HCT116 (cell line): ENCODE data around the gene PHPT1. TPM values are rescaled to one million over a fixed set of nuclear protein-coding genes. Genes with fewer than 3 reads are reported as not detected.

Source experiments
- ATAC-seq: fragments of 200-7000 bp; cut with Tn5 transposase; 2 replicates; pipeline ENCODE4 v1.9.1; 2020; ENCODE audit warnings: mild to moderate bottlenecking, moderate library complexity
- BruUV-seq: library from RNA; stranded (reverse); fragments of 400-500 nt; replicated peaks from 2 replicates; lab custom pipeline; 2021; lab: Mats Ljungman, UMichigan
- CTCF ChIA-PET: fragments of 300-600 bp; sonication (Branson Sonifier 250); formaldehyde crosslinking; loops from one replicate; lab custom pipeline; 2021; ENCODE audit warnings: antibody characterized with exemption; lab: Charles Lee
- POLR2A ChIA-PET: fragments of 300-600, 350-600 bp; sonication (Branson Sonifier 250); formaldehyde crosslinking; loops from one replicate; lab custom pipeline; 2021; ENCODE audit warnings: antibody characterized with exemption; lab: Charles Lee
- RAD21 ChIA-PET, 2 experiments: fragments of 300-600 bp; sonication (Branson Sonifier 250); formaldehyde crosslinking; loops; one replicate each; lab custom pipeline; 2023; ENCODE audit warnings: low total read pairs in 2 of 2; ENCODE audit not compliant: uncharacterized antibody in 2 of 2, unreplicated experiment in 2 of 2, low non-redundant PET in 1 of 2; lab: Charles Lee
- DNase-seq: peaks from one replicate; pipeline ENCODE4 v3.0.0-alpha.2; 2010; ENCODE audit warnings: low read depth, low spot score
- H2AFZ ChIP-seq: fragments of 200-600 bp; shearing (Covaris generic), sonication (generic); 2 replicates; pipeline ENCODE4 v1.6.1; 2017; ENCODE audit warnings: low read depth, mixed run types, mixed read lengths, antibody characterized with exemption, low read length; ENCODE audit not compliant: poor library complexity, severe bottlenecking
- H3K27ac ChIP-seq: 2 replicates; pipeline ENCODE4 v1.5.1; 2012; ENCODE audit warnings: low read depth, low read length
- H3K27me3 ChIP-seq: fragments of 200-600 bp; sonication (generic); 2 replicates; pipeline ENCODE4 v1.6.1; 2016; ENCODE audit warnings: mixed run types, low read length, mixed read lengths; ENCODE audit not compliant: insufficient read depth
- H3K36me3 ChIP-seq, 2 experiments: fragments of 200-500 bp in 1 of 2; fragments of 200-600 bp in 1 of 2; sonication (Bioruptor generic) in 1 of 2; sonication (generic) in 1 of 2; 2 replicates each; pipeline versions ENCODE4 v1.5.1 to v1.6.1; 2014 to 2016; ENCODE audit warnings: low read length in 2 of 2, inconsistent platforms in 1 of 2, mixed read lengths in 1 of 2, mixed run types in 1 of 2; ENCODE audit not compliant: insufficient read depth in 2 of 2, control insufficient read depth in 1 of 2
- H3K4me1 ChIP-seq, 2 experiments: fragments of 200-600 bp in 1 of 2; sonication (generic) in 1 of 2; 2 replicates each; pipeline versions ENCODE4 v1.5.1 to v1.6.1; 2012 to 2017; ENCODE audit warnings: low read length in 2 of 2, inconsistent platforms in 1 of 2, mild to moderate bottlenecking in 1 of 2, mixed read lengths in 1 of 2, mixed run types in 1 of 2, moderate library complexity in 1 of 2; ENCODE audit not compliant: insufficient read depth in 2 of 2, control insufficient read depth in 1 of 2
- H3K4me2 ChIP-seq: fragments of 200-600 bp; sonication (generic); 2 replicates; pipeline ENCODE4 v1.6.1; 2017; ENCODE audit warnings: mixed run types, low read length, mixed read lengths
- H3K4me3 ChIP-seq, 2 experiments: fragments of 200-600 bp in 1 of 2; sonication (generic) in 1 of 2; replicated peaks in 1 of 2; 2 replicates each; pipeline ENCODE4 v1.5.1; 2011 to 2016; ENCODE audit warnings: low read length in 2 of 2, control low read depth in 1 of 2, low read depth in 1 of 2, mild to moderate bottlenecking in 1 of 2, mixed read lengths in 1 of 2, mixed run types in 1 of 2
- H3K79me2 ChIP-seq: fragments of 200-600 bp; sonication (generic); 2 replicates; pipeline ENCODE4 v1.6.1; 2017; ENCODE audit warnings: mild to moderate bottlenecking, mixed run types, low read length, moderate library complexity, mixed read lengths; ENCODE audit not compliant: insufficient read depth
- H3K9ac ChIP-seq: fragments of 200-600 bp; sonication (generic); 2 replicates; pipeline ENCODE4 v1.6.1; 2016; ENCODE audit warnings: low read length, mixed read lengths
- H3K9me2 ChIP-seq: fragments of 200-600 bp; sonication (generic), shearing (Covaris generic); 2 replicates; pipeline ENCODE4 v1.6.1; 2017; ENCODE audit warnings: mixed run types, mild to moderate bottlenecking, moderate library complexity; ENCODE audit not compliant: insufficient read depth
- H3K9me3 ChIP-seq, 2 experiments: fragments of 200-500 bp in 1 of 2; fragments of 200-600 bp in 1 of 2; sonication (Bioruptor generic) in 1 of 2; sonication (generic) in 1 of 2; 2 replicates each; pipeline ENCODE4 v1.6.1; 2014 to 2017; ENCODE audit warnings: low read length in 2 of 2, mixed read lengths in 2 of 2, inconsistent platforms in 1 of 2, low read depth in 1 of 2, mild to moderate bottlenecking in 1 of 2, mixed run types in 1 of 2, moderate library complexity in 1 of 2; ENCODE audit not compliant: control insufficient read depth in 1 of 2, insufficient read depth in 1 of 2
- H4K20me1 ChIP-seq: fragments of 200-600 bp; sonication (generic), shearing (Covaris generic); 2 replicates; pipeline ENCODE4 v1.6.1; 2017; ENCODE audit warnings: mixed run types, mild to moderate bottlenecking, moderate library complexity; ENCODE audit not compliant: insufficient read depth
- CBX3 ChIP-seq: IDR thresholded peaks from 2 replicates; pipeline ENCODE4 v1.6.1; 2012; ENCODE audit warnings: low read depth
- EGR1 ChIP-seq: IDR thresholded peaks from 2 replicates; pipeline ENCODE4 v1.6.1; 2012; ENCODE audit warnings: low read depth
- EZH2 ChIP-seq: fragments of 200-600 bp; sonication (generic); IDR thresholded peaks from 2 replicates; pipeline ENCODE4 v1.6.1; 2017; ENCODE audit warnings: antibody characterized with exemption, mixed run types
- FOSL1 ChIP-seq: IDR thresholded peaks from 2 replicates; pipeline ENCODE4 v1.6.1; 2012; ENCODE audit warnings: low read depth
- POLR2A ChIP-seq: IDR thresholded peaks from 2 replicates; pipeline ENCODE4 v1.7.0; 2011; ENCODE audit warnings: borderline replicate concordance; ENCODE audit not compliant: insufficient read depth, insufficient read length; ENCODE audit errors: extremely low read depth
- RAD21 ChIP-seq: IDR thresholded peaks from 2 replicates; pipeline ENCODE4 v1.6.1; 2012; ENCODE audit warnings: low read depth, mild to moderate bottlenecking
- SIN3A ChIP-seq: IDR thresholded peaks from 2 replicates; pipeline ENCODE4 v1.6.1; 2012; ENCODE audit warnings: low read depth
- YY1 ChIP-seq: IDR thresholded peaks from 2 replicates; pipeline ENCODE4 v1.6.1; 2011; ENCODE audit warnings: low read length, low read depth, moderate library complexity, mild to moderate bottlenecking; ENCODE audit not compliant: insufficient replicate concordance; ENCODE audit errors: extremely low read depth
- ZFX ChIP-seq: fragments of 450-650 bp; IDR thresholded peaks from 2 replicates; pipeline ENCODE4 v1.6.1; 2017
- ZNF274 ChIP-seq: fragments of 200-500 bp; sonication (Bioruptor generic); IDR thresholded peaks from 2 replicates; pipeline ENCODE4 v1.6.1; 2014; ENCODE audit warnings: mild to moderate bottlenecking, low read depth, low read length, inconsistent platforms
- intact Hi-C: fragments of 100-400 bp; cut with micrococcal nuclease; formaldehyde crosslinking; loops from 2 replicates; pipeline ENCODE4 v1.10.0; 2022
- total RNA-seq: library from RNA; stranded (reverse); gene quantifications from one replicate; pipeline ENCODE4 v1.2.1, GENCODE V29; 2021; ENCODE audit not compliant: unreplicated experiment
- TF ChIP-seq, protein P1 (sequence below), 3 experiments: fragments of 200-600 bp in 1 of 3; sonication (generic) in 1 of 3; IDR thresholded peaks in 2 of 3; conservative IDR thresholded peaks in 1 of 3; 2 replicates each; pipeline ENCODE4 v1.5.1; 2012 to 2017; ENCODE audit warnings: low read depth in 2 of 3, low read length in 2 of 3, antibody characterized with exemption in 1 of 3, borderline replicate concordance in 1 of 3, control low read depth in 1 of 3, mild to moderate bottlenecking in 1 of 3, mixed read lengths in 1 of 3, mixed run types in 1 of 3, moderate library complexity in 1 of 3; ENCODE audit not compliant: insufficient read depth in 1 of 3
- TF ChIP-seq, protein P2 (sequence below): IDR thresholded peaks from 2 replicates; pipeline ENCODE4 v1.6.1; 2011; ENCODE audit warnings: mild to moderate bottlenecking, low read length, moderate library complexity; ENCODE audit not compliant: insufficient replicate concordance; ENCODE audit errors: extremely low read depth
- TF ChIP-seq, protein P3 (sequence below): IDR thresholded peaks from 2 replicates; pipeline ENCODE4 v1.6.1; 2012; ENCODE audit warnings: low read depth

The PHPT1 gene
- total RNA-seq, 1 experiment from 2014 or later, result 148 TPM

DNA sequence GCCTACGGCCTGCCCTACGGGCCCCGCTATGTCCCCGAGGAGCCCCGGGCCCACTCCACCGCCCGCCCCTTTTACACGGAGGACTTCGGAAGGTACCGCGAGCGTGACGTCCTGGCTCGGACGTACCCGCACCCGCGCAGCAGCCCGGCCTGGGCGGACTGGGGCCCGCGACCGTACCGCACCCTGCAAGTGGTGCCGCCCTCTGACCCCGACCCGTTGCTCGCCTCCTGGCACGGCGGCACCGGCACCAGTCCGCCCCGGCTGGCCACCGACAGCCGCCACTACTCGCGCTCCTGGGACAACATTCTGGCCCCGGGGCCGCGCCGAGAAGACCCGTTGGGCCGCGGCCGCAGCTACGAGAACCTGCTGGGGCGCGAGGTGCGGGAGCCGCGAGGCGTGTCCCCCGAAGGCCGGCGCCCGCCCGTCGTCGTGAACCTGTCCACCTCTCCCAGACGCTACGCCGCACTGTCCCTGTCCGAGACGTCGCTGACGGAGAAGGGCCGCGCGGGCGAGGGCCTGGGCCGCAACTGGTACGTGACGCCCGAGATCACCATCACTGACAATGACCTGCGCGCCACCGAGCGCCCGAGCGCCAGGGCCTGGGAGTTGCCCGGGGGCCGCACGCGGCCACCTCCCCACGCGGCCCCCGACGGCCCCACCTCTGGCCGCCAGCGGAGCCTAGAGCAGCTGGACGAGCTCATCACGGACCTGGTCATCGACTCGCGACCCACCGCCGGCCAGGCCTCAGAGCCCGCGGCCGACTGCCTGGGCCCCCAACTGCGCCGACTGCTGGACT lies 3.5 kb upstream of the PHPT1 start:
- no peaks in the 10 kb centered on the region for H3K9me3 ChIP-seq
- H3K9ac ChIP-seq, result no peak overlapping the region
- H3K27me3 ChIP-seq, result no peaks in the 10 kb centered on the region
- ATAC-seq (no peak), DNase-seq (no peak)
- peaks cover 16% of the 10 kb centered on the region; the same call in 1 of the 2 replicates for H3K79me2 ChIP-seq
- no peak overlapping the region for H2AFZ ChIP-seq
- H3K27ac ChIP-seq, result no peak overlapping the region
- BruUV-seq, result no TSS peak
- intact Hi-C loops, result loop anchor here (5.0 to 10.0 kb wide), 2 partner anchors 99 to 182 kb away; partner anchors contain the start of genes ABCA2, C8G and FBXW5
- peaks cover 27 to 45% of the 10 kb centered on the region in 2 experiments for H3K4me1 ChIP-seq
- H3K9me2 ChIP-seq, result no peaks in the 10 kb centered on the region
- H3K36me3 ChIP-seq, result peaks cover 0 to 7% of the 10 kb centered on the region in 2 experiments; a peak in 1 of 4 replicates
- RAD21 ChIA-PET, result no interaction called here
- POLR2A ChIA-PET, result no interaction called here
- H4K20me1 ChIP-seq, result no peaks in the 10 kb centered on the region
- no peak overlapping the region for H3K4me3 ChIP-seq
- CTCF ChIA-PET, result no interaction called here
- TF ChIP-seq, protein P1, sequence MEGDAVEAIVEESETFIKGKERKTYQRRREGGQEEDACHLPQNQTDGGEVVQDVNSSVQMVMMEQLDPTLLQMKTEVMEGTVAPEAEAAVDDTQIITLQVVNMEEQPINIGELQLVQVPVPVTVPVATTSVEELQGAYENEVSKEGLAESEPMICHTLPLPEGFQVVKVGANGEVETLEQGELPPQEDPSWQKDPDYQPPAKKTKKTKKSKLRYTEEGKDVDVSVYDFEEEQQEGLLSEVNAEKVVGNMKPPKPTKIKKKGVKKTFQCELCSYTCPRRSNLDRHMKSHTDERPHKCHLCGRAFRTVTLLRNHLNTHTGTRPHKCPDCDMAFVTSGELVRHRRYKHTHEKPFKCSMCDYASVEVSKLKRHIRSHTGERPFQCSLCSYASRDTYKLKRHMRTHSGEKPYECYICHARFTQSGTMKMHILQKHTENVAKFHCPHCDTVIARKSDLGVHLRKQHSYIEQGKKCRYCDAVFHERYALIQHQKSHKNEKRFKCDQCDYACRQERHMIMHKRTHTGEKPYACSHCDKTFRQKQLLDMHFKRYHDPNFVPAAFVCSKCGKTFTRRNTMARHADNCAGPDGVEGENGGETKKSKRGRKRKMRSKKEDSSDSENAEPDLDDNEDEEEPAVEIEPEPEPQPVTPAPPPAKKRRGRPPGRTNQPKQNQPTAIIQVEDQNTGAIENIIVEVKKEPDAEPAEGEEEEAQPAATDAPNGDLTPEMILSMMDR (IDR thresholded peaks at IDR 0.05 in 2 of 3, conservative IDR thresholded peaks at IDR 0.05 in 1 of 3; ENCODE audit: borderline replicate concordance in 1 of 3, insufficient read depth in 1 of 3, low read depth in 2 of 3, low read length in 2 of 3), result no peak
- TF ChIP-seq YY1, result no peak
- TF ChIP-seq SIN3A, result no peak
- no peak for TF ChIP-seq ZNF274
- no peak for TF ChIP-seq EGR1
- TF ChIP-seq POLR2A, result no peak
- no peak for TF ChIP-seq CBX3
- TF ChIP-seq, protein P2, sequence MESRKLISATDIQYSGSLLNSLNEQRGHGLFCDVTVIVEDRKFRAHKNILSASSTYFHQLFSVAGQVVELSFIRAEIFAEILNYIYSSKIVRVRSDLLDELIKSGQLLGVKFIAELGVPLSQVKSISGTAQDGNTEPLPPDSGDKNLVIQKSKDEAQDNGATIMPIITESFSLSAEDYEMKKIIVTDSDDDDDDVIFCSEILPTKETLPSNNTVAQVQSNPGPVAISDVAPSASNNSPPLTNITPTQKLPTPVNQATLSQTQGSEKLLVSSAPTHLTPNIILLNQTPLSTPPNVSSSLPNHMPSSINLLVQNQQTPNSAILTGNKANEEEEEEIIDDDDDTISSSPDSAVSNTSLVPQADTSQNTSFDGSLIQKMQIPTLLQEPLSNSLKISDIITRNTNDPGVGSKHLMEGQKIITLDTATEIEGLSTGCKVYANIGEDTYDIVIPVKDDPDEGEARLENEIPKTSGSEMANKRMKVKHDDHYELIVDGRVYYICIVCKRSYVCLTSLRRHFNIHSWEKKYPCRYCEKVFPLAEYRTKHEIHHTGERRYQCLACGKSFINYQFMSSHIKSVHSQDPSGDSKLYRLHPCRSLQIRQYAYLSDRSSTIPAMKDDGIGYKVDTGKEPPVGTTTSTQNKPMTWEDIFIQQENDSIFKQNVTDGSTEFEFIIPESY, result no peak
- no peak for TF ChIP-seq RAD21
- no peak for TF ChIP-seq FOSL1
- no peak for TF ChIP-seq EZH2
- TF ChIP-seq ZFX, result no peak
- TF ChIP-seq, protein P3, sequence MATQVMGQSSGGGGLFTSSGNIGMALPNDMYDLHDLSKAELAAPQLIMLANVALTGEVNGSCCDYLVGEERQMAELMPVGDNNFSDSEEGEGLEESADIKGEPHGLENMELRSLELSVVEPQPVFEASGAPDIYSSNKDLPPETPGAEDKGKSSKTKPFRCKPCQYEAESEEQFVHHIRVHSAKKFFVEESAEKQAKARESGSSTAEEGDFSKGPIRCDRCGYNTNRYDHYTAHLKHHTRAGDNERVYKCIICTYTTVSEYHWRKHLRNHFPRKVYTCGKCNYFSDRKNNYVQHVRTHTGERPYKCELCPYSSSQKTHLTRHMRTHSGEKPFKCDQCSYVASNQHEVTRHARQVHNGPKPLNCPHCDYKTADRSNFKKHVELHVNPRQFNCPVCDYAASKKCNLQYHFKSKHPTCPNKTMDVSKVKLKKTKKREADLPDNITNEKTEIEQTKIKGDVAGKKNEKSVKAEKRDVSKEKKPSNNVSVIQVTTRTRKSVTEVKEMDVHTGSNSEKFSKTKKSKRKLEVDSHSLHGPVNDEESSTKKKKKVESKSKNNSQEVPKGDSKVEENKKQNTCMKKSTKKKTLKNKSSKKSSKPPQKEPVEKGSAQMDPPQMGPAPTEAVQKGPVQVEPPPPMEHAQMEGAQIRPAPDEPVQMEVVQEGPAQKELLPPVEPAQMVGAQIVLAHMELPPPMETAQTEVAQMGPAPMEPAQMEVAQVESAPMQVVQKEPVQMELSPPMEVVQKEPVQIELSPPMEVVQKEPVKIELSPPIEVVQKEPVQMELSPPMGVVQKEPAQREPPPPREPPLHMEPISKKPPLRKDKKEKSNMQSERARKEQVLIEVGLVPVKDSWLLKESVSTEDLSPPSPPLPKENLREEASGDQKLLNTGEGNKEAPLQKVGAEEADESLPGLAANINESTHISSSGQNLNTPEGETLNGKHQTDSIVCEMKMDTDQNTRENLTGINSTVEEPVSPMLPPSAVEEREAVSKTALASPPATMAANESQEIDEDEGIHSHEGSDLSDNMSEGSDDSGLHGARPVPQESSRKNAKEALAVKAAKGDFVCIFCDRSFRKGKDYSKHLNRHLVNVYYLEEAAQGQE, result no peak
- no peak overlapping the region for H3K4me2 ChIP-seq
